ENCODE measurements around the gene IBA57.
"Not testable (repeated sequence)": the region's sequence is repeated elsewhere in the genome, so short reads cannot be mapped to it uniquely, and the experiment has no call there.

IBA57 gene

DNA sequence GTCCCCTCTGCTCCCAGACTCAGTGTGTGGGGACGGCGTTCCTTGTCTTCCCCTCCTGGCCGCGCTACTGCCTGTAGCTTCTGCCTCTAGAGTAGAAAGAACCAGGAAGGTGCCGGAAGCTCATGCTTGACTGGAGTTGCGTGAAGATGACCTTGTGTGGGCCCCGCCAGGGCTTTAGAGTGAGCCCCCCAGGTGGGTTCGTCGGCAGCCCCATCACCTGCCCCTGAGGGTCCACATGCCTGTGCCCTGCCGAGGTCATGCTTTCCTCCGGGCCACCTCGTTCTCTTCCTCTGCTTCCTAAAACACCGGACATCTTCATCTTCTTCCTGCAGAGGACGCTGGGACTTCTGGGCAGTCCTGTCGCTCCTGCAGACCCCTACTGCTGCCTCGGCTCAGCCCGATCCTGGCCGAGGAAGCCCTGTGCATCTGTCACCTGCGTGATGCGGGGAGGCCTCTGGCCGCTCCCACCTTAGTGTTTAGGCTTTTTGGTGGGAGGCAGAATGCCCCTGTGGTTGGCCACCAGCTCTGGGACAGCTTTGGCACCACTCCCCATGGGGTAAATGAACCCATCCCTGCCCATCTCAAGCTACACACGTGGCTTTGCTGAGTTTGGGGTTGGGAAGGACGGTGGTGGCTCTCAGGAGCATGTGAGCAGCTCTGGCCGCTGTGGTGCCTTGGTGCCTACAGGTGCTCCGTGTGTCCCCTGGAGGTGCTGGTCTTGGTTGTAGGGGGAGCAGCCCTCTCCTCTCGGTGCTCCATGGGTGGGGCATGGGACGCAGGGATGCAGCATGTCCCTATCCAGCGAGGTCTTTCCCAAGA is 54.6 kb downstream of the IBA57 start:
- TF ChIP-seq, protein P1, sequence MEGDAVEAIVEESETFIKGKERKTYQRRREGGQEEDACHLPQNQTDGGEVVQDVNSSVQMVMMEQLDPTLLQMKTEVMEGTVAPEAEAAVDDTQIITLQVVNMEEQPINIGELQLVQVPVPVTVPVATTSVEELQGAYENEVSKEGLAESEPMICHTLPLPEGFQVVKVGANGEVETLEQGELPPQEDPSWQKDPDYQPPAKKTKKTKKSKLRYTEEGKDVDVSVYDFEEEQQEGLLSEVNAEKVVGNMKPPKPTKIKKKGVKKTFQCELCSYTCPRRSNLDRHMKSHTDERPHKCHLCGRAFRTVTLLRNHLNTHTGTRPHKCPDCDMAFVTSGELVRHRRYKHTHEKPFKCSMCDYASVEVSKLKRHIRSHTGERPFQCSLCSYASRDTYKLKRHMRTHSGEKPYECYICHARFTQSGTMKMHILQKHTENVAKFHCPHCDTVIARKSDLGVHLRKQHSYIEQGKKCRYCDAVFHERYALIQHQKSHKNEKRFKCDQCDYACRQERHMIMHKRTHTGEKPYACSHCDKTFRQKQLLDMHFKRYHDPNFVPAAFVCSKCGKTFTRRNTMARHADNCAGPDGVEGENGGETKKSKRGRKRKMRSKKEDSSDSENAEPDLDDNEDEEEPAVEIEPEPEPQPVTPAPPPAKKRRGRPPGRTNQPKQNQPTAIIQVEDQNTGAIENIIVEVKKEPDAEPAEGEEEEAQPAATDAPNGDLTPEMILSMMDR (IDR thresholded peaks at IDR 0.05; ENCODE audit: extremely low read depth, insufficient read depth, missing control alignments): no peak
- in situ Hi-C loops (cut with MboI; ENCODE audit: low pct_unique_long_range_greater_than_20kb, low sequenced_read_pairs, unreplicated experiment): no loop called here

DNA sequence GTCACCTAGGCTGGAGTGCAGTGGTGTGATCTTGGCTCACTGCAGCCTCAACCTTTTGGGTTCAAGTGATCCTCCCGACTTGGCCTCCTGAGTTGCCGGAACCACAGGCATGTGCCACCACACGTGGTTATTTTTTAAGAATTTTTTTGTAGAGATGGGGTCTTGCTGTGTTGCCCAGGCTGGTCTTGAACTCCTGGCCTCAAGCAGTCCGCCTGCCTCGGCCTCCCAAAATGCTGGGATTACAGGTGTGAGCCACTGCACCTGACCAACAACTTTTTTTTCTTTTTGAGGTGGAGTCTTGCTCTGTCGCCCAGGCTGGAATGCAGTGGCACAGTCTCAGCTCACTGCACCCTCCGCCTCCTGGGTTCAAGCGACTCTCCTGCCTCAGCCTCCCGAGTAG is 55.5 kb downstream of the IBA57 start:
- in situ Hi-C loops (cut with MboI; ENCODE audit: low pct_unique_long_range_greater_than_20kb, low sequenced_read_pairs, unreplicated experiment); DNase-seq (ENCODE audit: low spot score): not testable (repeated sequence)

More for the DNA sequence above, 54.6 kb downstream of the IBA57 start:
- DNase-seq (ENCODE audit: low spot score): no peak

DNA sequence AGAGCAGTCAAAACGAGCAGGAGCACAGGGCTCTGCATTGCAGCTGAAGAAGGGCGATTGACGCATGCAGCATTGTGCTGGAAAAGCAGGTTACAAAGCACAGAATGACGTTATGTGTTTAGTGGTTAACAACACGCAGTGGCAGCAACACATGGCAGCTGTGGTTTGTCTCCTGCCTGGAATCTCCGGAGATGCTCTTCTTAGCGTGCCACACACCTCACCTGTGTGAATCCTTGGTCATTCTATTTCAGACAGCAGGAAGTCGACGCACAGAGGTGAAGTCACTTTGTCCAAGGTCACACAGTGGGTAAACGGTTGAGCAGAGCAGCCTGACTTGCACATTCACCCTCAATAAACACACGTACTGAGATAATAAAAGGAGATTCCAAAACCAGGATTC is 56.9 kb downstream of the IBA57 start:
- in situ Hi-C loops (cut with MboI; ENCODE audit: low pct_unique_long_range_greater_than_20kb, low sequenced_read_pairs, unreplicated experiment): no loop called here
- no peak for DNase-seq (ENCODE audit: low spot score)
- TF ChIP-seq, protein P1 (IDR thresholded peaks at IDR 0.05; ENCODE audit: extremely low read depth, insufficient read depth, missing control alignments): no peak

DNA sequence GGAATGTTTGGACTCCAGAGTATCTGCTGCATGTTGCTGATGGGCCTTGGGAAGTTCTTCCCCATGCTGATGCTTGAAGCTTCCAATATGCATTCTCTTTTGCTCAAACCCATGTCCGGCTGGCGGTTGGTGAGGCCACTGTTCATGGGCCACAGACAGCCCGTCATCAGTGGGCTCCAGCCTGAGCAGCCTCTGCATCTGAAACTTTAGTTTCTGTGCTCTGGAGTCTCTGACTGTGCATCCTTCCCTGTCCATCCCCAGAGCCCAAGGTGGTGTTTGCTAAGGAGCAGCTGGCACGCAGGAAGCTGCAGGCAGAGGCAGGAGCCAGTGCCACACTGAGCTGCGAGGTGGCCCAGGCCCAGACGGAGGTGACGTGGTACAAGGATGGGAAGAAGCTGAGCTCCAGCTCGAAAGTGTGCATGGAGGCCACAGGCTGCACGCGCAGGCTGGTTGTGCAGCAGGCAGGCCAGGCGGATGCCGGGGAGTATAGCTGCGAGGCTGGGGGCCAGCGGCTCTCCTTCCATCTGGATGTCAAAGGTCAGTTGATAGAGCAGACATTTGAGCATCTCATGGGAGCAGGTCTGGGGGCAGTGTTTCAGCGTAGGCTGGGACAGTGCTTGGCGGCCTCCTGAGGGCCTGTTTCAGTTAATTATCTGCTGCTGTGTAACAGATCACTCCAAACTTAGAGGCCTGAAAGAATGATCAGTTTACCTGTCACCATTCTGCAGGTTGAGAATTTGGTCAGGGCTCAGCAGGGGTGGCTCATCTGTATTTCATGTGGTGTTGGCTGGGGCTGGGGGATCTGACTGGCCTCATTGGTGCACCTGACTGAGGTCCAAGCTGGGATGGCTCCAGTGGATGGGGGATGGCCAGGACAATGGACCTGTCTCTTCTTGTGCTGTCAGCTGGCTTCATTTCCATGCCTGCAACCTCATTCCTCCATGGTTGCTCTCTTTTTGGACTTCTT is 58.9 kb downstream of the IBA57 start:
- TF ChIP-seq, protein P1 (IDR thresholded peaks at IDR 0.05; ENCODE audit: extremely low read depth, insufficient read depth, missing control alignments): no peak
- DNase-seq (ENCODE audit: low spot score): no peak
- in situ Hi-C loops (cut with MboI; ENCODE audit: low pct_unique_long_range_greater_than_20kb, low sequenced_read_pairs, unreplicated experiment): no loop called here

DNA sequence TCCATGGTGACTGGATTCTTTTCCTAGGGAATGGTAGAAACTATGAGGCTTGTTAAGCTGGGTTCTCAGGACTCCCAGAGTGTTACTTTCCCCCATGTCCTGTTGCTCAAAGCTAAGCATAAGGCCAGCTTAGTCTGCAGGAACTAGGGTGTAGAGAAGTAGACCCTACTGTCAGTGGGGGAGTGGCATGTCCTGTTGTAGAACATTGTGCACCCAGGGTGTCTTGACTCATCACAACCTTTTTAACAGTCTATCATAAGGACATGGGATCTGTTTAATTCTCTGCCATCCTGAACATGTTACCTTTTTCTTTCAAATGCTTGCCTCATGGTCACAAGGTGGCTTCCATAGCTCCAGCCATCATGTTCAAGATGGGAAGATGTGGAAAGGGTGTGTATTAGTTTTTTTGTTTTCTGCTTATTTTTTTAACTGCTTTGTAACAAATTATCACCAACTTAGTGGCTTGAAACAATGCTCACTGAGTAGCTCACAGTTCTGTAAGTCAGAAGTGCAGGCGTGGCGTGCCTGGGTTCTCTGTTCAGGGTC is 59.6 kb downstream of the IBA57 start:
- no peak for DNase-seq (ENCODE audit: low spot score)
- TF ChIP-seq, protein P1 (IDR thresholded peaks at IDR 0.05; ENCODE audit: extremely low read depth, insufficient read depth, missing control alignments): no peak
- in situ Hi-C loops (cut with MboI; ENCODE audit: low pct_unique_long_range_greater_than_20kb, low sequenced_read_pairs, unreplicated experiment): no loop called here

DNA sequence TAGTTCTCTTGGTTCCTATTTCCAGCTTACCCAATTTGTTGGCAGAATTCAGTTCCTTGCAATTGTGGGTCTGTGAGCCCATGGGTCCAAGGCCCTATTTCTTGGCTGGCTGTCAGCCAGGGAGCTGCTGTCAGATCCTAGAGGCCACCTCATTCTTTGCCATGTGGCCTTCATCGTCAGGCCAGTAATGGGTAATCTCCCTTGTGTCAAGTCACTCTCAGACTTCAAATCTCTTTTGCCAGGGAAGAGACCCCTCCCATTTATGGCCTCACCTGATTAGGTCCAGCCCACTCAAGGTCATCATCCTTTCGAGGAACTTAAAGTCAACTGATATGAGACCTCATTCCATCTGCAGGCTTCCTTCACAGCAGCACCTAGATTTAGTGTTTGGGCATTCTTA is 60.1 kb downstream of the IBA57 start:
- TF ChIP-seq, protein P1 (IDR thresholded peaks at IDR 0.05; ENCODE audit: extremely low read depth, insufficient read depth, missing control alignments): no peak
- in situ Hi-C loops (cut with MboI; ENCODE audit: low pct_unique_long_range_greater_than_20kb, low sequenced_read_pairs, unreplicated experiment): no loop called here
- no peak for DNase-seq (ENCODE audit: low spot score)

Measured in GM13977 (cell line).